ENCODE measurements around the gene SLC39A10.

SLC39A10 gene

GRCh38 chr2:195727106-195727505 lies 70.1 kb downstream of the SLC39A10 start:
- Histone ChIP-seq H3K9me3 (ENCODE audit: control insufficient read depth, insufficient read depth, low read length) (no peaks in the 10 kb centered on the region), H3K9ac (ENCODE audit: low read depth, low read length) (no peak overlapping the region), H3K27me3 (ENCODE audit: control insufficient read depth, insufficient read depth, low read length) (no peaks in the 10 kb centered on the region), H3K4me3 (ENCODE audit: low read depth, low read length) (no peak overlapping the region), H3K36me3 (ENCODE audit: control insufficient read depth, insufficient read depth, low read length) (peaks cover 91% of the 10 kb centered on the region), H3K4me1 (ENCODE audit: control insufficient read depth, insufficient read depth, low read length) (no peaks in the 10 kb centered on the region; the same call in 1 of the 2 replicates), H3K27ac (ENCODE audit: low read depth, low read length) (no peak overlapping the region)

- Histone ChIP-seq H3K9me3 (ENCODE audit: control insufficient read depth, insufficient read depth, low read length) (no peaks in the 10 kb centered on the region), H3K4me1 (ENCODE audit: control insufficient read depth, insufficient read depth, low read length) (no peaks in the 10 kb centered on the region), H3K36me3 (ENCODE audit: control insufficient read depth, insufficient read depth, low read length) (peaks cover 86% of the 10 kb centered on the region), H3K27ac (ENCODE audit: low read depth, low read length) (no peak overlapping the region), H3K9ac (ENCODE audit: low read depth, low read length) (no peak overlapping the region), H3K27me3 (ENCODE audit: control insufficient read depth, insufficient read depth, low read length) (no peaks in the 10 kb centered on the region), H3K4me3 (ENCODE audit: low read depth, low read length) (no peak overlapping the region)
Measured at GRCh38 chr2:195730912-195731311, 73.9 kb downstream of the SLC39A10 start.

GRCh38 chr2:195732574-195732973 lies 75.5 kb downstream of the SLC39A10 start:
- no peaks in the 10 kb centered on the region for H3K9me3 ChIP-seq (ENCODE audit: control insufficient read depth, insufficient read depth, low read length)
- no peaks in the 10 kb centered on the region for H3K27me3 ChIP-seq (ENCODE audit: control insufficient read depth, insufficient read depth, low read length)
- H3K27ac ChIP-seq (ENCODE audit: low read depth, low read length), result no peak overlapping the region
- peaks cover 87% of the 10 kb centered on the region for H3K36me3 ChIP-seq (ENCODE audit: control insufficient read depth, insufficient read depth, low read length)
- no peak overlapping the region for H3K4me3 ChIP-seq (ENCODE audit: low read depth, low read length)
- no peak overlapping the region for H3K9ac ChIP-seq (ENCODE audit: low read depth, low read length)
- H3K4me1 ChIP-seq (ENCODE audit: control insufficient read depth, insufficient read depth, low read length), result no peaks in the 10 kb centered on the region

GRCh38 chr2:195733831-195734230 lies 76.8 kb downstream of the SLC39A10 start:
- Histone ChIP-seq H3K27ac (ENCODE audit: low read depth, low read length) (no peak overlapping the region), H3K27me3 (ENCODE audit: control insufficient read depth, insufficient read depth, low read length) (no peaks in the 10 kb centered on the region), H3K4me3 (ENCODE audit: low read depth, low read length) (no peak overlapping the region), H3K9ac (ENCODE audit: low read depth, low read length) (no peak overlapping the region), H3K9me3 (ENCODE audit: control insufficient read depth, insufficient read depth, low read length) (no peaks in the 10 kb centered on the region), H3K36me3 (ENCODE audit: control insufficient read depth, insufficient read depth, low read length) (peaks cover 80% of the 10 kb centered on the region), H3K4me1 (ENCODE audit: control insufficient read depth, insufficient read depth, low read length) (no peaks in the 10 kb centered on the region)

GRCh38 chr2:195734395-195734794 lies 77.4 kb downstream of the SLC39A10 start:
- Histone ChIP-seq H3K27ac (ENCODE audit: low read depth, low read length) (no peak overlapping the region), H3K27me3 (ENCODE audit: control insufficient read depth, insufficient read depth, low read length) (no peaks in the 10 kb centered on the region), H3K36me3 (ENCODE audit: control insufficient read depth, insufficient read depth, low read length) (peaks cover 79% of the 10 kb centered on the region), H3K4me3 (ENCODE audit: low read depth, low read length) (no peak overlapping the region), H3K9ac (ENCODE audit: low read depth, low read length) (no peak overlapping the region), H3K4me1 (ENCODE audit: control insufficient read depth, insufficient read depth, low read length) (no peaks in the 10 kb centered on the region), H3K9me3 (ENCODE audit: control insufficient read depth, insufficient read depth, low read length) (no peaks in the 10 kb centered on the region)

GRCh38 chr2:195734931-195735330 lies 77.9 kb downstream of the SLC39A10 start:
- Histone ChIP-seq H3K9ac (ENCODE audit: low read depth, low read length) (no peak overlapping the region), H3K27me3 (ENCODE audit: control insufficient read depth, insufficient read depth, low read length) (no peaks in the 10 kb centered on the region), H3K4me3 (ENCODE audit: low read depth, low read length) (no peak overlapping the region), H3K27ac (ENCODE audit: low read depth, low read length) (no peak overlapping the region), H3K36me3 (ENCODE audit: control insufficient read depth, insufficient read depth, low read length) (peaks cover 76% of the 10 kb centered on the region), H3K4me1 (ENCODE audit: control insufficient read depth, insufficient read depth, low read length) (no peaks in the 10 kb centered on the region), H3K9me3 (ENCODE audit: control insufficient read depth, insufficient read depth, low read length) (no peaks in the 10 kb centered on the region)

GRCh38 chr2:195735347-195735746 lies 78.3 kb downstream of the SLC39A10 start:
- Histone ChIP-seq H3K27ac (ENCODE audit: low read depth, low read length) (no peak overlapping the region), H3K36me3 (ENCODE audit: control insufficient read depth, insufficient read depth, low read length) (peaks cover 72% of the 10 kb centered on the region), H3K4me1 (ENCODE audit: control insufficient read depth, insufficient read depth, low read length) (no peaks in the 10 kb centered on the region), H3K9me3 (ENCODE audit: control insufficient read depth, insufficient read depth, low read length) (no peaks in the 10 kb centered on the region), H3K27me3 (ENCODE audit: control insufficient read depth, insufficient read depth, low read length) (no peaks in the 10 kb centered on the region), H3K4me3 (ENCODE audit: low read depth, low read length) (no peak overlapping the region), H3K9ac (ENCODE audit: low read depth, low read length) (no peak overlapping the region)

GRCh38 chr2:195737511-195738325 lies 80.7 kb downstream of the SLC39A10 start:
- Histone ChIP-seq H3K9ac (ENCODE audit: low read depth, low read length) (no peak overlapping the region), H3K4me3 (ENCODE audit: low read depth, low read length) (no peak overlapping the region), H3K36me3 (ENCODE audit: control insufficient read depth, insufficient read depth, low read length) (peaks cover 70% of the 10 kb centered on the region), H3K4me1 (ENCODE audit: control insufficient read depth, insufficient read depth, low read length) (no peaks in the 10 kb centered on the region), H3K27ac (ENCODE audit: low read depth, low read length) (no peak overlapping the region), H3K9me3 (ENCODE audit: control insufficient read depth, insufficient read depth, low read length) (peaks cover 14% of the 10 kb centered on the region), H3K27me3 (ENCODE audit: control insufficient read depth, insufficient read depth, low read length) (no peaks in the 10 kb centered on the region)

GRCh38 chr2:195741191-195741590 lies 84.2 kb downstream of the SLC39A10 start:
- Histone ChIP-seq H3K4me1 (ENCODE audit: control insufficient read depth, insufficient read depth, low read length) (no peaks in the 10 kb centered on the region), H3K9me3 (ENCODE audit: control insufficient read depth, insufficient read depth, low read length) (peaks cover 25% of the 10 kb centered on the region), H3K9ac (ENCODE audit: low read depth, low read length) (no peak overlapping the region), H3K27ac (ENCODE audit: low read depth, low read length) (no peak overlapping the region), H3K27me3 (ENCODE audit: control insufficient read depth, insufficient read depth, low read length) (no peaks in the 10 kb centered on the region), H3K4me3 (ENCODE audit: low read depth, low read length) (no peak overlapping the region), H3K36me3 (ENCODE audit: control insufficient read depth, insufficient read depth, low read length) (peaks cover 56% of the 10 kb centered on the region)

- Histone ChIP-seq H3K4me1 (ENCODE audit: control insufficient read depth, insufficient read depth, low read length) (peaks cover 7% of the 10 kb centered on the region; the same call in 1 of the 2 replicates), H3K9me3 (ENCODE audit: control insufficient read depth, insufficient read depth, low read length) (no peaks in the 10 kb centered on the region), H3K27me3 (ENCODE audit: control insufficient read depth, insufficient read depth, low read length) (no peaks in the 10 kb centered on the region), H3K36me3 (ENCODE audit: control insufficient read depth, insufficient read depth, low read length) (no peaks in the 10 kb centered on the region), H3K9ac (ENCODE audit: low read depth, low read length) (no peak overlapping the region), H3K4me3 (ENCODE audit: low read depth, low read length) (no peak overlapping the region), H3K27ac (ENCODE audit: low read depth, low read length) (no peak overlapping the region)
Measured at GRCh38 chr2:195756218-195756942, 99.4 kb downstream of the SLC39A10 start.

- Histone ChIP-seq H3K36me3 (ENCODE audit: control insufficient read depth, insufficient read depth, low read length) (no peaks in the 10 kb centered on the region), H3K9me3 (ENCODE audit: control insufficient read depth, insufficient read depth, low read length) (no peaks in the 10 kb centered on the region), H3K27ac (ENCODE audit: low read depth, low read length) (no peak overlapping the region), H3K27me3 (ENCODE audit: control insufficient read depth, insufficient read depth, low read length) (no peaks in the 10 kb centered on the region), H3K4me3 (ENCODE audit: low read depth, low read length) (no peak overlapping the region), H3K9ac (ENCODE audit: low read depth, low read length) (no peak overlapping the region), H3K4me1 (ENCODE audit: control insufficient read depth, insufficient read depth, low read length) (peaks cover 7% of the 10 kb centered on the region; the same call in 1 of the 2 replicates)
Measured at GRCh38 chr2:195758846-195759245, 101.8 kb downstream of the SLC39A10 start.

All from HUES48 (cell line).